NCI-H2107 treated with DMSO at 0.1 percent for 48 hours (cell line): ENCODE results near the gene CLOCK.

Experiments
- DNase-seq: peaks from one replicate; lab custom pipeline; 2025; ENCODE audit not compliant: unreplicated experiment; lab: John Stamatoyannopoulos, UW

CLOCK gene

DNA sequence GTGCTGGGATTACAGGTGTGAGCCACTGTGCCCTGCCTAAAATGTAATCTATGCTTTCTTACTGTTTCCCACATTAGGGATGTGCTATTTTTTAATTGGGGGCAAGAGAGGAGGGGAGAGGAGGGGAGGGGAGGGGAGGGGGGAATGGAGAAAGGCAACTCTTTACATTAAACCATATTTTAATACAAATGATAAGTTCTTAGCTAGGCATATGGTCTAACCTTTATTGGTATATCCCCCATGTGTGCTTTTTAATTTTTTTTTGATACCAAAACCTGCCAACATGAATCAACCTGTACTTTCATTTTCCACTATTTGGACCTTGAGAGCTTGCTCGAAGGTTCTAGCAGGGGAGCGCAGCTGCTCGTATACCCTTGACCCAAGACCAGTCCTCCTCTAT, 6.4 kb downstream of the CLOCK start:
- no peak for DNase-seq

- no peak for DNase-seq
Measured at GRCh38 chr4:55539658-55540057, 7.1 kb downstream of the CLOCK start.

DNA sequence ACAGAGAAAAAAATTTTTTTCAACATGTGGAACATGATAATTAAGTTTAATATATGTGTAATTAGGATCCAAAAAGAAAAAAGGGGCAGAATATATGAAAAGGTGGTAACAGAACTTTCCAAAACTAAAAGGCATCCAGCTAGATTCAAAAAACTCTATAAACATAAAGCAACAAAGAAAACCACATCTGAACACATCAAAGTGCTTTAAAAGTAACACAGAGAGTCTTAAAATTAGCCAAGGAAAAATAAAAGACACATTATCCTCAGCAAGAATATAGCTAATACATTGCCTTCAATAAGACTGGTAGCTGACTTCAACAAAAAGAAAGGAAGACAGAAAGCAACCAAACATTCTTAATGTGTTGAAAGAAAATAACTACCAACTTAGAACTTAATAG, 8.2 kb downstream of the CLOCK start:
- DNase-seq = no peak

GRCh38 chr4:55534306-55534705, 12.4 kb downstream of the CLOCK start:
- no peak for DNase-seq

GRCh38 chr4:55530691-55531090, 16.0 kb downstream of the CLOCK start:
- no peak for DNase-seq

GRCh38 chr4:55530167-55530566, 16.5 kb downstream of the CLOCK start:
- no peak for DNase-seq

GRCh38 chr4:55528491-55528890, 18.2 kb downstream of the CLOCK start:
- DNase-seq = no peak

DNA sequence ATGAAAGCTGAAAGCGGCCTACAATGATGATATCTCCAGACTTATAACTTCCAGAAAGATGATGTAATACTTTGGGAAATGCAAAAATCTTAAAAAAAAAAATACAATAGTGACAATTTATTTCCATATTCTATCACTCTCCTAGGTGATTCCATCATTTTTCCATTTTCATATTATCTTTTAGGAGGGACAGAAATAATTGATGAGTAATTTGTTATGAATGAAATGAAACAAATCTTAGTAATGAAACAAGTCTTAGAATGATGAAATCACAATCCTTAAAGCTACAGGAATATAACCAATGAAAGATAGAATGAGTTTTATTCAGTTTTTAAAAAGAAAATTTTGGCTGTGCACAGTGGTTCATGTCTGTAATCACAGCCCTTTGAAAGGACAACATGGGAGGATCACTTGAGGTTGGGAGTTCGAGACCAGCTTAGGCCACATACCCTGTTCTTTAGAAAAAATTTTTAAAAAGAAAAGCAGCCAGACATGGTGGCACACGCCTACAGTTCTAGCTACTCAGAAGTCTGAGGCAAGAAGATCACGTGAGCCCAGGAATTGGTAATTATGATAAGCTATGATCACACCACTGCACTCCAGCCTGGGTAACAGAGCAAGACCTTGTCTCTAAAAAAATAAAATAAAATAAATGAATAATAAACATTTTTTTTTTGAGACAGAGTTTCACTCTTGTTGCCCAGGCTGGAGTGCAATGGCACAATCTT, 21.7 kb downstream of the CLOCK start:
- DNase-seq = no peak

GRCh38 chr4:55518442-55518841, 28.3 kb downstream of the CLOCK start:
- no peak for DNase-seq

GRCh38 chr4:55517526-55518229, 29.0 kb downstream of the CLOCK start:
- DNase-seq = no peak

- no peak for DNase-seq
Measured at GRCh38 chr4:55512922-55513571, 33.7 kb downstream of the CLOCK start.

DNA sequence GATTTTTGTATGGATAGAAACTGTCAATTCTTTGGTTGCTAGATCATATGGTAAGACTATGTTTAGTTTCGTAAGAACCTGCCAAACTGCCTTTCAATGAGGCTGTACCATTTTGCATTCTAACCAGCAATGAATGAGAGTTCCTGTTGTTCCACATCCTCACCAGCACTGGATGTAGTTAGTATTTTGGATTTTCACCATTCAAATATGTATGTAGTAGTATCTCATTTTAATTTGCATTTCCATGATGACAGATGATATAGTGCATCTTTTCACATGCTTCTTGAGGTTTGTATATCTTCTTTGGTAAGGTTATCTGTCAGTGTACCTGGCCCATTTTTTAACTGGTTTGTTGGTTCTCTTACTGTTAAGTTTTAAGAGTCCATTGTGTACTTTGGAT, 34.6 kb downstream of the CLOCK start:
- no peak for DNase-seq

GRCh38 chr4:55510685-55511084, 36.0 kb downstream of the CLOCK start:
- DNase-seq = no peak

DNA sequence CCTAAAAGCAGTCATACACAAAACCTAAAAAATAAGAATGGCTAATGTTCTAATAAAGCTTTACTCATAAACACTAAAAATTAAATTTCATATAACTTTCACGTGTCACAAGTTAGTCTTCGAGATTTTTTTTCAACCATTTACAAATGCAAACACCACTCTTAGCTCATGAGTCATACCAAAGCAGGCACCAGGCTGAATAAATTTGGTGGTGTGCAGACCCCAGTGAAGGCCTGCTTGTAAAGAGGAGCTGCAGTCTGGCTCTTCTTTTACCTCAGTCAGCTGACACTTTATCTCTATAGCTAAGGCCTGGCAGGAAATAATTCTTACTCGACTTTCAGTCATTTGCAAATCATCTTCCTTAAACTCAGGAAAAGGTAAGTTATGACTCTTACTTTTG, 37.4 kb downstream of the CLOCK start:
- DNase-seq = no peak

DNA sequence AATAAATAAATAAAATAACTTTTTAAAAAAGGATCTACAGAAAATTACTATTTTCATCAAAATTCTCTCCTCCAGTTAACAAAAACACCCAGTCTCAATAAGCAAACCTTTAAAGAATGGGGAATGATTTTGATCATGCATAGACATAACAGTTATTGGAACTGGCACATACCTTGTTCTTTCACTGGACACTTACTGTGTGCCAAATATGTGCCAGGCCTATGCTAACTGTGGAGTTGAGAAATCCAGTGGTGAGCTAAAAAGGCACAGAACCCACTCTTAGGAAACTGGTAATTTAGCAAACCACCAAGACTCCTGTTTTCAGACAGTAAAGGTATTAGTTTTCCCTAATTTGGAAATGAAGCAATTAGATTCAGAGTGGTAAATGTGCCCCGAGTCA, 39.1 kb downstream of the CLOCK start:
- no peak for DNase-seq

GRCh38 chr4:55503169-55503568, 43.5 kb downstream of the CLOCK start:
- no peak for DNase-seq

DNA sequence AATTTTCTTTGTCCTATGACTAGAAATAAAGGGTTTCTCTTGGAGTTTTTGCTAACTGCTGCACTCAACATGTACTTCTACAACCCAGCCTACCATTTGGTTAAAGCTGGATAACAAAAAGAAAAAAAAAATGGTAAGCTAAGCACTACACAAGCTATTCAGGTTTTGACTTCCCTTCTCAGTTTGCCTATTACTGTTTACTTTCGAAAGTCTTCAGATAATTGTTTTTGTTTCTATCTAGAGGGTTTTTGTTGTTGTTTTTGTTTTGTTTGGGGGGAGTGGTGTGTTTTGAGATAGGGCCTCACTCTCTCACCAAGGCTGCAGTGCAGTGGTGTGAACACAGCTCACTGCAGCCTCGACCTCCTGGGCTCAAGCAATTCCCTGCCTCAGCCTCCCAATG, 46.6 kb downstream of the CLOCK start:
- DNase-seq = no peak

DNA sequence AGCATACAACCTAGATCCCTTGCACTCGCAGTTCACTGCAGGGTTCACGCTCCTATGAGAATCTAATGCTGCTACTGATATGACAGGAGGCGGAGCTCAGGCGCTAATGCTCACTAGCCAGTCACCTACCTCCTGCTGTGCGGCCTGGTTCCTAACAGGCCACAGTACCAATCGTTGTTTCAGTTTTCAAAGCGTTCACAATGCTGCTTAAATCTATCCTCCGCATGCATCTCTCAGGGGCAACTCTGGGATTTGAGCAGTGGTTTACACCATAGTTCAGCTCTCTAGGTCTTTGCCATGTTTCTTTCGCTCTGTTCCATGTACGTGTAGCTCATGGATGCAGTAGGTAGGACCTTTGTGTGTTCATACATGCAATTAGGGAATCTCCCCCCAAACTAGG, 47.2 kb downstream of the CLOCK start:
- no peak for DNase-seq

- DNase-seq = no peak
Measured at GRCh38 chr4:55498051-55498450, 48.7 kb downstream of the CLOCK start.

GRCh38 chr4:55491486-55491885, 55.2 kb downstream of the CLOCK start:
- no peak for DNase-seq

- no peak for DNase-seq
Measured at GRCh38 chr4:55488716-55489115, 58.0 kb downstream of the CLOCK start.

DNA sequence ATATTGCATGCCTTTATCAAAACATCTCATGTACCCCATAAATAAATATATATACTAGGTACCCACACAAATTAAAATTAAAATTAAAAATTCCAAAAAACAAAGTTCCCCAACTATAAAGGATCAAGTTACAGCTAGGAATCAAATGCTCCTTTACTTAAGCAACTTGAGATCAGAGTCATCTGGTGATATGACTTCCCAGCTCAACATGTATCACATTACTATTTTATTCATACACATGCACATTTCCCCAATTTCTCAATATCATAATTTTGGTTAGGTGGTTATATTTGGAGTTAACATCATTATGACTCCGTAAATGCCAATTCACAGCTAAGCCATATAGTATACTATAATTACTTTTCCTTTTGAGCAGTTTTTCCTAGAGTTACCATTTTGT, 60.9 kb downstream of the CLOCK start:
- no peak for DNase-seq
